Mucosa of gallbladder (tissue), 1 donor: ENCODE data around the gene NOTCH3. TPM values are rescaled to one million over a fixed set of nuclear protein-coding genes. Genes with fewer than 3 reads are reported as not detected.
A peak's percentile ranks its signal among the peaks of the same experiment; 100 is the strongest.

Experiments used
- DNase-seq: peaks from one replicate; pipeline ENCODE4 v3.0.0-alpha.2; 2020; ENCODE audit warnings: low spot score
- total RNA-seq: library from RNA; stranded (reverse); gene quantifications from one replicate; pipeline ENCODE4 v1.2.1, GENCODE V29; 2021
- donor health status: DM: no; HTN: no; CAD: no.

NOTCH3 gene
- total RNA-seq, 1 donor from 2014 or later: 32.4 TPM

- no peak for DNase-seq
Observed at GRCh38 chr19:15123031-15123890, 77.5 kb downstream of the NOTCH3 start.

- no peak for DNase-seq
Observed at GRCh38 chr19:15122331-15123030, 78.3 kb downstream of the NOTCH3 start.

GRCh38 chr19:15120135-15121026, 80.4 kb downstream of the NOTCH3 start:
- no peak for DNase-seq

GRCh38 chr19:15118789-15119494, 81.9 kb downstream of the NOTCH3 start:
- DNase-seq: no peak

- DNase-seq: no peak
Observed at GRCh38 chr19:15118248-15118647, 82.5 kb downstream of the NOTCH3 start.

- DNase-seq: no peak
Observed at GRCh38 chr19:15116856-15117255, 83.9 kb downstream of the NOTCH3 start.

- DNase-seq: no peak
Observed at GRCh38 chr19:15115762-15116615, 84.8 kb downstream of the NOTCH3 start.

- DNase-seq: peak; percentile 35
Observed at GRCh38 chr19:15115080-15115479, 85.7 kb downstream of the NOTCH3 start.

- no peak for DNase-seq
Observed at GRCh38 chr19:15114153-15114540, 86.6 kb downstream of the NOTCH3 start.

GRCh38 chr19:15113245-15114152, 87.3 kb downstream of the NOTCH3 start:
- no peak for DNase-seq

GRCh38 chr19:15112385-15112784, 88.4 kb downstream of the NOTCH3 start:
- no peak for DNase-seq

- no peak for DNase-seq
Observed at GRCh38 chr19:15111758-15112157, 89.0 kb downstream of the NOTCH3 start.

GRCh38 chr19:15110418-15110815, 90.4 kb downstream of the NOTCH3 start:
- DNase-seq: no peak

- DNase-seq: no peak
Observed at GRCh38 chr19:15109768-15110417, 90.9 kb downstream of the NOTCH3 start.

Other genes starting within 250 kb of the NOTCH3 start
- gene SLC1A6, start 221.1 kb downstream of the NOTCH3 start, total RNA-seq: not detected
- gene CASP14, start 151.5 kb downstream of the NOTCH3 start, total RNA-seq: not detected
- not detected for gene OR1I1, start 118.8 kb downstream of the NOTCH3 start, total RNA-seq
- gene SYDE1, start 93.6 kb downstream of the NOTCH3 start, total RNA-seq: 23.4 TPM
- 2.0 TPM for gene EPHX3, start 31.5 kb upstream of the NOTCH3 start, total RNA-seq
- gene BRD4, start 131.5 kb upstream of the NOTCH3 start, total RNA-seq: 87.8 TPM
- gene AKAP8, start 178.8 kb upstream of the NOTCH3 start, total RNA-seq: 38.9 TPM
- gene AKAP8L, start 218.0 kb upstream of the NOTCH3 start, total RNA-seq: 110 TPM
- 48.7 TPM for gene WIZ, start 249.0 kb upstream of the NOTCH3 start, total RNA-seq